Mucosa of descending colon (tissue), 3 donors: Measurements from ENCODE around the gene RMDN3. TPM values are rescaled to one million over a fixed set of nuclear protein-coding genes. Genes with fewer than 3 reads are reported as not detected.

Experiments used
- ATAC-seq: fragments of 200-7000 bp; cut with Tn5 transposase; one replicate; pipeline ENCODE4 v1.9.1; 2020; ENCODE audit warnings: mild to moderate bottlenecking, moderate library complexity
- DNase-seq, 3 donors: peaks; one replicate each; pipeline ENCODE4 v3.0.0-alpha.2; 2020
- H3K36me3 ChIP-seq: fragments of 200-600 bp; one replicate; pipeline ENCODE4 v1.8.0; 2021; ENCODE audit warnings: low read depth, mild to moderate bottlenecking
- H3K4me1 ChIP-seq: fragments of 200-600 bp; one replicate; pipeline ENCODE4 v1.8.0; 2021; ENCODE audit warnings: low read depth, mild to moderate bottlenecking
- H3K4me3 ChIP-seq: fragments of 200-600 bp; one replicate; pipeline ENCODE4 v1.8.0; 2021; ENCODE audit warnings: mild to moderate bottlenecking
- H3K9me3 ChIP-seq: fragments of 200-600 bp; one replicate; pipeline ENCODE4 v1.8.0; 2021; ENCODE audit warnings: mild to moderate bottlenecking
- intact Hi-C, 2 donors: fragments of 100-400 bp; cut with DNase I in 1 of 2; cut with micrococcal nuclease in 1 of 2; formaldehyde crosslinking; loops; one replicate each; pipeline versions ENCODE4 v1.11.0 to v1.11.1; 2022; cut with DNase I, micrococcal nuclease
- total RNA-seq, 3 donors: library from RNA; stranded (reverse); fragmentation: NEBNext Ultra II Directional in 2 of 3; extraction: Animal tissue kit (Norgen Biotek cat#: 25700) in 2 of 3; gene quantifications; one replicate each; pipeline versions ENCODE4 v1.2.1 to v1.2.4, GENCODE V29; 2021 to 2023
- TF ChIP-seq, protein P1 (sequence below): fragments of 200-600 bp; IDR thresholded peaks from one replicate; pipeline ENCODE4 v1.8.0; 2022; ENCODE audit warnings: antibody characterized with exemption, mild to moderate bottlenecking
- donor health status: DM: no; HTN: no; CAD: no; lungs with moderate emphysema.
- donor health status: DM: no; HTN: no; CAD: no.
- donor health status: DM: no; HTN: yes; CAD: no.

RMDN3 gene
- total RNA-seq, 3 donors from 2014 or later = 30.1 to 38.4 (median 37.8) TPM

DNA sequence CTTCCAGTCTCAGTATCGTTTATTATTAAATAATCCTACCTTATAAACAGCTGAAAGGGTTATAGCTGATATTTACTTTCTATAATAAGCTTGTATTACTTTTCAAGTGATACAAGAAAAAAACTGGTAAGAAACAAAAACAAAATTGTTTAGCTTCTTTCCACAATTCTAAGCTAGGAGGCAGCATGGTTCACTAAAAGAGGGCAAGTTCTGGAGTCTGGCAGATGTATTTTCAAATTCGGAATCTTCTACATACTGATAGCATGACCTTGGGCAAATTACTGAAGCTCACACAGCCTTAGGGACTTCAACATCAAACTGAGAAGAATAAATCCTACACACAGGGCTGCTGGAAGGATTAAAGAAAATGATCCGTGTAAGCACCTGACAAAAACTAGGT lies 30.1 kb upstream of the RMDN3 start:
- H3K4me1 ChIP-seq = peaks cover 27% of the 10 kb centered on the region
- H3K36me3 ChIP-seq = no peaks in the 10 kb centered on the region
- ATAC-seq = no peak
- TF ChIP-seq, protein P1, sequence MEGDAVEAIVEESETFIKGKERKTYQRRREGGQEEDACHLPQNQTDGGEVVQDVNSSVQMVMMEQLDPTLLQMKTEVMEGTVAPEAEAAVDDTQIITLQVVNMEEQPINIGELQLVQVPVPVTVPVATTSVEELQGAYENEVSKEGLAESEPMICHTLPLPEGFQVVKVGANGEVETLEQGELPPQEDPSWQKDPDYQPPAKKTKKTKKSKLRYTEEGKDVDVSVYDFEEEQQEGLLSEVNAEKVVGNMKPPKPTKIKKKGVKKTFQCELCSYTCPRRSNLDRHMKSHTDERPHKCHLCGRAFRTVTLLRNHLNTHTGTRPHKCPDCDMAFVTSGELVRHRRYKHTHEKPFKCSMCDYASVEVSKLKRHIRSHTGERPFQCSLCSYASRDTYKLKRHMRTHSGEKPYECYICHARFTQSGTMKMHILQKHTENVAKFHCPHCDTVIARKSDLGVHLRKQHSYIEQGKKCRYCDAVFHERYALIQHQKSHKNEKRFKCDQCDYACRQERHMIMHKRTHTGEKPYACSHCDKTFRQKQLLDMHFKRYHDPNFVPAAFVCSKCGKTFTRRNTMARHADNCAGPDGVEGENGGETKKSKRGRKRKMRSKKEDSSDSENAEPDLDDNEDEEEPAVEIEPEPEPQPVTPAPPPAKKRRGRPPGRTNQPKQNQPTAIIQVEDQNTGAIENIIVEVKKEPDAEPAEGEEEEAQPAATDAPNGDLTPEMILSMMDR = no peak
- DNase-seq = no peak
- H3K9me3 ChIP-seq = no peaks in the 10 kb centered on the region
- intact Hi-C loops = loop anchor here in 1 of 2 donors (10.0 kb wide), 1 partner anchor 90 kb away; the partner anchor contains the start of gene RAD51
- no peak overlapping the region for H3K4me3 ChIP-seq

- peaks cover 15% of the 10 kb centered on the region for H3K4me1 ChIP-seq
- ATAC-seq = peak; percentile 92
- TF ChIP-seq, protein P1 = peak; percentile 73
- intact Hi-C loops = loop anchor here in 1 of 2 donors (10.0 kb wide), 1 partner anchor 88 kb away; the partner anchor contains the start of gene RAD51
- H3K36me3 ChIP-seq = peaks cover 3% of the 10 kb centered on the region
- H3K4me3 ChIP-seq = no peak overlapping the region
- peak; percentile 86 to 91 (median 91) for DNase-seq
- no peaks in the 10 kb centered on the region for H3K9me3 ChIP-seq
Measured at GRCh38 chr15:40782609-40783227, 27.7 kb upstream of the RMDN3 start.

- TF ChIP-seq, protein P1 = no peak
- ATAC-seq (peak; percentile 51), DNase-seq (peak in 2 of 3 donors; percentile 26 to 51)
- intact Hi-C loops = loop anchor here in 1 of 2 donors (1.0 kb wide), 1 partner anchor 25 kb away; no protein-coding TSS in a partner anchor
- peaks cover 7% of the 10 kb centered on the region for H3K36me3 ChIP-seq
- no peak overlapping the region for H3K4me3 ChIP-seq
- H3K9me3 ChIP-seq = no peaks in the 10 kb centered on the region
- no peaks in the 10 kb centered on the region for H3K4me1 ChIP-seq
Measured at GRCh38 chr15:40776537-40777141, 21.6 kb upstream of the RMDN3 start.

GRCh38 chr15:40775740-40776536 lies 20.9 kb upstream of the RMDN3 start:
- Histone ChIP-seq H3K9me3 (no peaks in the 10 kb centered on the region), H3K4me3 (no peak overlapping the region), H3K4me1 (no peaks in the 10 kb centered on the region), H3K36me3 (peaks cover 7% of the 10 kb centered on the region)
- DNase-seq (peak in 2 of 3 donors; percentile 17 to 20), ATAC-seq (no peak)
- TF ChIP-seq, protein P1 = no peak
- intact Hi-C loops = loop anchor here in 1 of 2 donors (1.0 kb wide), 1 partner anchor 25 kb away; no protein-coding TSS in a partner anchor

GRCh38 chr15:40775007-40775406 lies 20.0 kb upstream of the RMDN3 start:
- Histone ChIP-seq H3K36me3 (peaks cover 7% of the 10 kb centered on the region), H3K4me1 (peaks cover 9% of the 10 kb centered on the region), H3K4me3 (no peak overlapping the region), H3K9me3 (no peaks in the 10 kb centered on the region)
- intact Hi-C loops = no loop called here
- ATAC-seq (no peak), DNase-seq (peak in 1 of 3 donors; percentile 15)
- TF ChIP-seq, protein P1 = no peak
